Endothelial cell of umbilical vein (primary cell): ENCODE data around the gene PCED1B. TPM values are rescaled to one million over a fixed set of nuclear protein-coding genes. Genes with fewer than 3 reads are reported as not detected.

Experiments used
- BruUV-seq: library from RNA; stranded (reverse); fragments of 400-500 nt; replicated peaks from 2 replicates; lab custom pipeline; 2021; lab: Mats Ljungman, UMichigan
- CTCF ChIA-PET: fragments of 300-600, 350-600 bp; sonication (Branson Sonifier 250); formaldehyde crosslinking; loops from one replicate; lab custom pipeline; 2021; ENCODE audit warnings: antibody characterized with exemption, inconsistent platforms; lab: Charles Lee
- POLR2A ChIA-PET: fragments of 300-600, 350-600 bp; sonication (Branson Sonifier 250); formaldehyde crosslinking; loops from one replicate; lab custom pipeline; 2021; ENCODE audit warnings: antibody characterized with exemption, inconsistent platforms; lab: Charles Lee
- DNase-seq: peaks from one replicate; pipeline ENCODE4 v3.0.0-alpha.2; 2011; ENCODE audit warnings: low read depth, low spot score
- FAIRE-seq: peaks from 2 replicates; lab custom pipeline; 2011; peaks lifted over from hg19 to GRCh38; lab: Jason Lieb, UNC
- H2AFZ ChIP-seq: 2 replicates; pipeline ENCODE4 v1.6.0; 2012; ENCODE audit warnings: low read depth, low read length, control low read depth, inconsistent platforms
- H3K27ac ChIP-seq: 2 replicates; pipeline ENCODE4 v1.5.1; 2011; ENCODE audit warnings: low read depth, mild to moderate bottlenecking, control low read depth, low read length, moderate library complexity; ENCODE audit not compliant: insufficient read depth
- H3K27me3 ChIP-seq, 2 experiments: 2 replicates each; pipeline versions ENCODE4 v1.6.0 to v1.6.1; 2011; ENCODE audit warnings: low read length in 2 of 2, mixed read lengths in 1 of 2; ENCODE audit not compliant: control insufficient read depth in 2 of 2, insufficient read depth in 2 of 2
- H3K36me3 ChIP-seq, 2 experiments: 2 replicates in 1 of 2; 3 replicates in 1 of 2; pipeline ENCODE4 v1.5.1; 2011; ENCODE audit warnings: low read length in 2 of 2, mild to moderate bottlenecking in 1 of 2, moderate library complexity in 1 of 2; ENCODE audit not compliant: control insufficient read depth in 2 of 2, insufficient read depth in 2 of 2; ENCODE audit errors: extremely low read depth in 1 of 2
- H3K4me1 ChIP-seq: 3 replicates; pipeline ENCODE4 v1.5.1; 2011; ENCODE audit warnings: mild to moderate bottlenecking, low read length; ENCODE audit not compliant: control insufficient read depth, insufficient read depth; ENCODE audit errors: extremely low read depth
- H3K4me2 ChIP-seq: 2 replicates; pipeline ENCODE4 v1.6.1; 2011; ENCODE audit warnings: low read length, control low read depth, mixed read lengths; ENCODE audit not compliant: insufficient read depth
- H3K4me3 ChIP-seq, 3 experiments: fragments of 200-600 bp in 1 of 3; sonication (generic), shearing (Covaris generic) in 1 of 3; replicated peaks in 1 of 3; 2 replicates each; pipeline ENCODE4 v1.5.1; 2011 to 2016; ENCODE audit warnings: control low read depth in 3 of 3, low read length in 3 of 3, mild to moderate bottlenecking in 2 of 3, inconsistent platforms in 1 of 3, low read depth in 1 of 3, moderate library complexity in 1 of 3; ENCODE audit not compliant: insufficient read depth in 1 of 3
- H3K79me2 ChIP-seq: 2 replicates; pipeline ENCODE4 v1.6.0; 2012; ENCODE audit warnings: low read length, inconsistent platforms; ENCODE audit not compliant: control insufficient read depth, insufficient read depth
- H3K9ac ChIP-seq: replicated peaks from 2 replicates; pipeline ENCODE3; 2011; ENCODE audit warnings: low read length, control low read depth; ENCODE audit not compliant: insufficient read depth; ENCODE audit errors: extremely low read depth
- H3K9me1 ChIP-seq: replicated peaks from 3 replicates; pipeline ENCODE4 v1.6.0; 2011; ENCODE audit warnings: mild to moderate bottlenecking, low read length; ENCODE audit not compliant: control insufficient read depth, insufficient read depth; ENCODE audit errors: extremely low read depth
- H3K9me3 ChIP-seq: replicated peaks from 2 replicates; pipeline ENCODE4 v1.5.1; 2012; ENCODE audit warnings: low read length, inconsistent platforms; ENCODE audit not compliant: control insufficient read depth, insufficient read depth
- H4K20me1 ChIP-seq: replicated peaks from 2 replicates; pipeline ENCODE3; 2011; ENCODE audit warnings: mild to moderate bottlenecking, low read length; ENCODE audit not compliant: control insufficient read depth, insufficient read depth; ENCODE audit errors: extremely low read depth
- CTCF ChIP-seq, 2 donors: IDR thresholded peaks; 1 replicate in 1 of 2; 2 replicates in 1 of 2; pipeline ENCODE4 v1.5.1; 2011; ENCODE audit warnings: low read length in 2 of 2, mild to moderate bottlenecking in 2 of 2, moderate library complexity in 2 of 2, control low read depth in 1 of 2, inconsistent platforms in 1 of 2, low read depth in 1 of 2; ENCODE audit not compliant: insufficient read depth in 1 of 2; ENCODE audit errors: extremely low read depth in 1 of 2
- EZH2 ChIP-seq: IDR thresholded peaks from 2 replicates; pipeline ENCODE4 v1.6.1; 2012; ENCODE audit warnings: borderline replicate concordance, low read depth, mild to moderate bottlenecking, moderate library complexity, low read length, inconsistent platforms; ENCODE audit not compliant: severe bottlenecking
- GATA2 ChIP-seq: IDR thresholded peaks from 2 replicates; pipeline ENCODE4 v1.7.0; 2011; ENCODE audit warnings: low read depth, mild to moderate bottlenecking, moderate library complexity, mixed read lengths, low read length; ENCODE audit not compliant: insufficient read length, insufficient read depth
- JUN ChIP-seq: IDR thresholded peaks from 2 replicates; pipeline ENCODE4 v1.6.1; 2011; ENCODE audit warnings: borderline replicate concordance, low read depth; ENCODE audit not compliant: insufficient read length, insufficient read depth
- MAX ChIP-seq: IDR thresholded peaks from 2 replicates; pipeline ENCODE4 v1.6.1; 2011; ENCODE audit not compliant: insufficient read depth, insufficient read length
- MYC ChIP-seq: IDR thresholded peaks from one replicate; pipeline ENCODE4 v1.6.1; 2011; ENCODE audit warnings: mild to moderate bottlenecking, low read depth, low read length
- POLR2A ChIP-seq: IDR thresholded peaks from 2 replicates; pipeline ENCODE4 v1.6.1; 2012; ENCODE audit warnings: low read depth, mild to moderate bottlenecking, control low read depth, low read length
- POLR2AphosphoS5 ChIP-seq: IDR thresholded peaks from 2 replicates; pipeline ENCODE4 v1.6.1; 2012; ENCODE audit warnings: low read depth, mild to moderate bottlenecking, control low read depth, low read length, moderate library complexity; ENCODE audit not compliant: insufficient read depth
- dilution Hi-C: fragments of 300-500 bp; cut with MboI; formaldehyde crosslinking; loops from one replicate; pipeline ENCODE4 v1.15.0; 2019; ENCODE audit warnings: low sequenced_read_pairs; ENCODE audit not compliant: extremely low pct_ligation_motif_present
- intact Hi-C: fragments of 100-400 bp; cut with micrococcal nuclease; formaldehyde crosslinking; loops from one replicate; pipeline ENCODE4 v1.10.0; 2022
- polyA plus RNA-seq, 4 experiments: library from polyadenylated mRNA; depleted of rRNA in 3 of 4; stranded (reverse) in 3 of 4; unstranded in 1 of 4; fragments of >200 nt; gene quantifications; 2 replicates each; pipeline versions ENCODE4 v1.2.1 to v1.2.3, GENCODE V29; 2011 to 2012; ENCODE audit warnings: missing spikeins in 1 of 4
- total RNA-seq: library from RNA; stranded (reverse); gene quantifications from 2 replicates; pipeline ENCODE4 v1.2.3, GENCODE V29; 2021

The PCED1B gene
- total and polyA plus RNA-seq, 2 donors (not counting 3 experiments of a cell fraction or from before 2014, with no cell fraction given), result 1.7 to 2.6 TPM

- intact Hi-C loops, result no loop called here
- POLR2A ChIA-PET, result no interaction called here
- no TSS peak for BruUV-seq
- Histone ChIP-seq H3K4me2 (no peak overlapping the region), H3K27me3 (peaks cover 5 to 15% of the 10 kb centered on the region in 2 experiments), H3K4me1 (peaks cover 4% of the 10 kb centered on the region), H2AFZ (no peak overlapping the region), H3K36me3 (no peaks in the 10 kb centered on the region), H3K4me3 (no peak overlapping the region), H3K9ac (no peak overlapping the region), H4K20me1 (no peaks in the 10 kb centered on the region), H3K27ac (no peak overlapping the region), H3K79me2 (no peaks in the 10 kb centered on the region), H3K9me1 (no peaks in the 10 kb centered on the region), H3K9me3 (no peaks in the 10 kb centered on the region)
- DNase-seq, result no peak
- TF ChIP-seq MAX, result no peak
- TF ChIP-seq POLR2AphosphoS5, result no peak
- no peak for TF ChIP-seq CTCF (IDR thresholded peaks at IDR 0.05; ENCODE audit: extremely low read depth in 1 of 2, insufficient read depth in 1 of 2, low read depth in 1 of 2, low read length in 2 of 2)
- TF ChIP-seq MYC, result no peak
- no peak for TF ChIP-seq GATA2
- TF ChIP-seq POLR2A, result no peak
- no peak for TF ChIP-seq EZH2
- no peak for TF ChIP-seq JUN
- dilution Hi-C loops, result no loop called here
- FAIRE-seq, result peak; percentile 28
- CTCF ChIA-PET, result interaction anchor here (0.8 to 1.2 kb wide), 4 partner anchors 9 to 197 kb away, joined by 3 to 4 read pairs (median 4); partner anchors contain the start of genes AMIGO2 and PCED1B
Measured at GRCh38 chr12:47268501-47269454, 189.4 kb downstream of the PCED1B start.
